Bronchial epithelial cell (primary cell): Measurements from ENCODE around the gene CDC42BPA. TPM values are rescaled to one million over a fixed set of nuclear protein-coding genes. Genes with fewer than 3 reads are reported as not detected.
A peak's percentile ranks its signal among the peaks of the same experiment; 100 is the strongest.

Experiments used
- DNase-seq: peaks from one replicate; pipeline ENCODE4 v3.0.0-alpha.2; 2010; ENCODE audit warnings: low read depth
- FAIRE-seq: peaks from 2 replicates; lab custom pipeline; 2011; peaks lifted over from hg19 to GRCh38; lab: Jason Lieb, UNC
- H3K27me3 ChIP-seq: 2 replicates; pipeline ENCODE4 v1.5.1; 2011; ENCODE audit warnings: low read length; ENCODE audit not compliant: control insufficient read depth, insufficient read depth
- H3K36me3 ChIP-seq: 2 replicates; pipeline ENCODE4 v1.5.1; 2011; ENCODE audit warnings: low read length; ENCODE audit not compliant: control insufficient read depth, insufficient read depth
- H3K4me3 ChIP-seq: 2 replicates; pipeline ENCODE4 v1.5.1; 2011; ENCODE audit warnings: mild to moderate bottlenecking, low read depth, low read length, control low read depth
- CTCF ChIP-seq: IDR thresholded peaks from 2 replicates; pipeline ENCODE4 v1.5.1; 2011; ENCODE audit warnings: mild to moderate bottlenecking, moderate library complexity, low read length, control low read depth, inconsistent platforms; ENCODE audit not compliant: insufficient read depth, severe bottlenecking
- total RNA-seq: library from RNA; depleted of rRNA; stranded (reverse); fragments of >200 nt; gene quantifications from 2 replicates; pipeline ENCODE4 v1.2.1, GENCODE V29; 2014

CDC42BPA gene
- total RNA-seq, 1 donor from 2014 or later: 25.8 TPM

DNA sequence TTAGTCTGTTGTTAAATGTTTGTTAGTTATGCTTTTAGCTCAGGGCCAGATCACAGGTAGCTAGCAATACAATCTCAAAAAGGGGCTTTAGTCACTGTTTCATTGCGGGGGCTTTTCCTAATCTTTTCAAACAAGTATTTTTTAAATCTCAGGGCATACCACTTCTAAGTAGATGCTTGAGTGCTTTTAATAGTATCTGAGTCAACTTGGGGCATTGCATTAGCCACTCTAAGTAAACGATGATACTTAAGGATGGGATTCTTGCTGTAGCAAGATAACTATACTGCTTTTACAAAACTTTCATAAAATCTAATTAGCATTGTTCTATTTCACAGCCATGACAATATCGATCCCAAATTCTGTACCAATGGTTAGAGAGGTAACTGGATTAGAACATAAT, 11.6 kb downstream of the CDC42BPA start:
- FAIRE-seq (no peak), DNase-seq (no peak)
- Histone ChIP-seq H3K36me3 (no peaks in the 10 kb centered on the region), H3K4me3 (no peak overlapping the region), H3K27me3 (no peaks in the 10 kb centered on the region)
- TF ChIP-seq CTCF: no peak

DNA sequence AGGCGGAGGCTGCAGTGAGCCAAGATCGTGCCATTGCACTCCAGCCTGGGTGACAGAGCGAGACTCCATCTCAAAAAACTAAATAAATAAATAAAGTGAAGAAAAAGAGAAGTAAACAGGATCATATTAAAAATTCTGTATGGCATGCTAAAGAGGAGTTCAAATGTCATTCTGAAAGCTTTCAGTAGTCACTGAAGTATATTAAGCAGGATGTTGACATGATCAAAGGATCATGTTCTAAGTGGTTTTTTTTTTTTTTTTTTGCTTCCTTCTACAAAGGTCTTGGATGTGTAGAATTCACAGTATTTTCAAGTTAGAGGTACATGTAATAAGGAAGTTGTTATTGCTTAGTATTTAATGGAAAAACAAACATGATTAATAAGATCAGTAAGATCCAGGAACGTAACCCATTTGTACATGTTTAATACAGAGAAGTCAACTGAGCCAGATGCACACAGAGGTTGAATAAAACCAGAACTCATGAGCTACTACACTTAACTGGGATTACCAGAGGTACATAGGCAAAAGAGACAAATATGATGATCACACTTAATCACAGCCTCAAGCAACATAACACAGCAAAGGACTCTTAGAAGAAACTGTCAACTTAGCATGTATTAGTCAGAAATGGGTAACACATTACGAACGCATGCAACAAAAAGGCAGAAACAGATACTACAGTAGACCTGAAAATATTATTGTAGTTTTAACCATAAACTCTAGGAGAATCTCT, 12.2 kb downstream of the CDC42BPA start:
- H3K27me3 ChIP-seq: no peaks in the 10 kb centered on the region
- no peak overlapping the region for H3K4me3 ChIP-seq
- no peak for FAIRE-seq
- H3K36me3 ChIP-seq: no peaks in the 10 kb centered on the region
- no peak for DNase-seq
- no peak for TF ChIP-seq CTCF

DNA sequence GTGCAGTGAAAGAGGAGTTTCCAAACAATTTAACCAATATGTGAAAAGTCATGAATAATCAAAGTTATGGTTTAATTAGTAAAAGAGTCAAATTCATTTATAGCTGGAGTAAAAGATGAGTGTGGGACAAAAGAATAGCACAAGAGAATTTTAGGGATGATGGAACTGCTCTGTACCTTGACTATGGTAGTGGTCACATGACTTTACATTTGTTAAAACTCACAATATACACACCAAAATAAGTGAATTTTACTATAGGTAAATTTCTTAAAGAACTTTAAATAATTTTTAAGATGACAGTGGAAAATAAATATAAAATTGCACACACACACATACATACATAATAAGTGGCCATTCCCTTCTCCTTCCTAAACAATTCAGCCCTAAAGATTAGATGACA, 13.6 kb downstream of the CDC42BPA start:
- H3K36me3 ChIP-seq: no peaks in the 10 kb centered on the region
- DNase-seq: no peak
- no peak for FAIRE-seq
- no peak overlapping the region for H3K4me3 ChIP-seq
- TF ChIP-seq CTCF: no peak
- H3K27me3 ChIP-seq: no peaks in the 10 kb centered on the region

DNA sequence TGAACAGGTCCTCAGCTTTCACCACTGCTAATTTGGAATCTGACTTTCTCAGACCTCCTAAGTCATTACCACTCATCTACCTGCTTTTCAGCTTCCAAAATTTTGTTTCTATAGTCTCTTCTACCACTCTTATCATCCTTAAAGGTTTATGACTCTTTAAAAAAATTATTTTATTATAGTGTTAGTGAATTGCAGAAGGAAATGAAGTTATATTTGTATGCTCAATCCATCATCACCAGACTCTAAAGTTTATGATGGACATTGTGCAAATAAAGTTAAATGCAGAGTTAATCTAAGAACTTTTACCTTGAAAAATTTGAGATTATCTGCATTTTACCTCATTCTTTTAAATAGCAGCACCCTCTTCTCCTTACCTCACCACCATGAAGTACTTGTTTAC, 14.6 kb downstream of the CDC42BPA start:
- no peak for TF ChIP-seq CTCF
- FAIRE-seq: no peak
- DNase-seq: no peak

DNA sequence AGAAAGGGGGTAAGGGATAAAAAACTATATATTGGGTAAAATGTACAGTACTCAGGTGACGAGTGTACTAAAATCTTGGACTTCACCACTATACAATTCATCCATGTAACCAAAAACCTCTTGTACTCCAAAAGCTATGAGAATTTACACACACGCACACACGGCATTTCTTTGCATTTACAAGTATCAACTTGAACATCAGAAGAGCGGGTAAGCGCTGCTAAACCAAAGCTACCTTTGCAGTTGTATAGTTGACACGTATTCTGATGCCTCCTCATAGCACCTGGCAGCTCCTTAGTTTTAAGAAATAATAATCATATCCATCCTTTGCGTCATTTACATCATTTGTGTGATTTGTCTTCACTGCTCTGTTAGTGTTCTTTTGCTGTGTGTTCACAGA, 17.6 kb downstream of the CDC42BPA start:
- Histone ChIP-seq H3K27me3 (no peaks in the 10 kb centered on the region), H3K4me3 (no peak overlapping the region), H3K36me3 (no peaks in the 10 kb centered on the region)
- no peak for TF ChIP-seq CTCF
- DNase-seq (peak; percentile 94), FAIRE-seq (no peak)

More for the DNA sequence above, 14.6 kb downstream of the CDC42BPA start:
- H3K36me3 ChIP-seq: no peaks in the 10 kb centered on the region
- no peak overlapping the region for H3K4me3 ChIP-seq
- H3K27me3 ChIP-seq: no peaks in the 10 kb centered on the region

DNA sequence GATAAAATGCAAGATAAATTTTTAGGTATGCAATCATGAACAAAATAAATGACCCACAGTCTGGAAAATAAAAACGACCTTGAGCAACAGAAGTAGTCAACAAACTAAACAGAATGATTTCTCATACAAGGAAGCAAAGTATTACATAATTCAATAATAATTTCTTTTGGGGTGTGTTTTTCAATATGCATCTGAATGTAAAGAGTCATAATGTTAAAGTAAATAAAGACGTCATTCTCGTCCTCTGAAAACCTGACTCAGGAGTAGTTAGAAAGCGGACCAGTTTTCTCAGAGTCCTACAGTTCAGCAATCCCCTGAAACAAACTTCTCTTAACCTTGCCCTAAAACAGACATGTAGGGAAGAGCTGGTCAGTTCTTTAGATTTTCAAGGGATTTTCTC, 18.6 kb downstream of the CDC42BPA start:
- Histone ChIP-seq H3K27me3 (no peaks in the 10 kb centered on the region), H3K36me3 (no peaks in the 10 kb centered on the region), H3K4me3 (no peak overlapping the region)
- DNase-seq: peak; percentile 98
- no peak for FAIRE-seq
- TF ChIP-seq CTCF: no peak
